HG02759 (cell line): ENCODE measurements around the gene GLUD1.
"Not testable (repeated sequence)": the region's sequence is repeated elsewhere in the genome, so short reads cannot be mapped to it uniquely, and the experiment has no call there.

Experiments used
- ATAC-seq: cut with Tn5 transposase; IDR thresholded peaks from one replicate; pipeline ENCODE4 v1.9.1; 2021; ENCODE audit warnings: mild to moderate bottlenecking, moderate library complexity; ENCODE audit not compliant: unreplicated experiment

GLUD1 gene

DNA sequence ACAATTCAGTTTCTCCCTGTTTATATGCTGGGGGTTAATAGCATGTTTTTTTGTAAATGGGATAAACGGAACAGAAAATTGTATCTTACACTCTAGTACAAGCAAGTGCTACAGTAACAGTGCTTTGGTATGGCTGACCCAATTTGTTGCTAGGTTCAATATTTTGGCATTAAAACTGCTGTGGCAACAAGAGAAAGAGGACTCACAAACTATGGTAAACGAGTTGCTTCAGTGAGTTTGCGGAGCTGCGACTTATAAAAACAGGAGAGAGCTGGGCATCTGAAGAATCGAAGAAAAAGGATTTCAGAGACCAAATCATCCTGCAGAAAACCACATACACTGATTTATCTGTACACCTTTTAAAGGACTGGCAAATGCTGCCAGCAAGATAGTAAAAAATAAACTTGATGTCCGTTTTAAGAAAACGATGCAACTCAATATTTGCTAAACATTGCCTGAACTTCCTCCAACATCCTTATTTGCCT, 2.2 kb downstream of the GLUD1 start:
- ATAC-seq, result no peak

GRCh38 chr10:87090779-87091178, 3.9 kb downstream of the GLUD1 start:
- ATAC-seq, result no peak

DNA sequence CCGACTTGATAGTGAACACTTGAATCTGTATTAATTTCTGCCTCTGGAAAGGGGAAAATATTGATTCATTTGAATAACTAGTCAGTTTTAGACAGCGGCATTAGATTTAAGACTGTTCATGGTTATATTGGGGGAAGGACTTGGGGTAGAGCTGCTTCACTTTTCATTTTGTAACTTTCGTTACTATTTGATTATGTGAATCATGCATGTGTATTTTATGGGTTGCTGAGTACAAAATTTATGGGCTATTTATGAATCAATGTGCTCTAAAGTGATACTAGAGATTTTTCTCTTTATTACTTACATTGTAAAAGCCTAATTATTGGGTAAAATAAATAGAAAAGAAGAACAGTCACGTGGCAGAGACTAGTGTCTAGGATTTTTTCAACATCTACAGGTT, 4.9 kb downstream of the GLUD1 start:
- ATAC-seq, result no peak

DNA sequence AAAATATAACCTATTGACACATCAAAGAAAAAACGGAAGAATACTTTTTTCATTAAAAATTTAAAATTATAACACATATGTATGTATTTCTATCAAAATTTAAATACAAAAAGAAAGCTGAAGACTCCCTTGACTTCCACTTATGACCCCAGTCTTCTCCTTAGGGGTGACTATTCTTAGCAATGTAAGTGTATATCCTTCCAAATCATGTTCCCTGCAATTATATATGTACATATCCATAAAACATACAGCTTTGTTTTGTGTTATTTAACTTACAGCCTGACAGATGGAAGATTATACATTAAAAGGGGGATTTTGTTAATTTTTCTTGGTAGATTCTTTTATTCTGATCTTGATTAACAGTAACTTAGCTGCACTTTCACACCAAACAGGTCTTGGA, 9.1 kb downstream of the GLUD1 start:
- no peak for ATAC-seq

- ATAC-seq, result peak; percentile 66
Observed at GRCh38 chr10:87084291-87084782, 10.3 kb downstream of the GLUD1 start.

DNA sequence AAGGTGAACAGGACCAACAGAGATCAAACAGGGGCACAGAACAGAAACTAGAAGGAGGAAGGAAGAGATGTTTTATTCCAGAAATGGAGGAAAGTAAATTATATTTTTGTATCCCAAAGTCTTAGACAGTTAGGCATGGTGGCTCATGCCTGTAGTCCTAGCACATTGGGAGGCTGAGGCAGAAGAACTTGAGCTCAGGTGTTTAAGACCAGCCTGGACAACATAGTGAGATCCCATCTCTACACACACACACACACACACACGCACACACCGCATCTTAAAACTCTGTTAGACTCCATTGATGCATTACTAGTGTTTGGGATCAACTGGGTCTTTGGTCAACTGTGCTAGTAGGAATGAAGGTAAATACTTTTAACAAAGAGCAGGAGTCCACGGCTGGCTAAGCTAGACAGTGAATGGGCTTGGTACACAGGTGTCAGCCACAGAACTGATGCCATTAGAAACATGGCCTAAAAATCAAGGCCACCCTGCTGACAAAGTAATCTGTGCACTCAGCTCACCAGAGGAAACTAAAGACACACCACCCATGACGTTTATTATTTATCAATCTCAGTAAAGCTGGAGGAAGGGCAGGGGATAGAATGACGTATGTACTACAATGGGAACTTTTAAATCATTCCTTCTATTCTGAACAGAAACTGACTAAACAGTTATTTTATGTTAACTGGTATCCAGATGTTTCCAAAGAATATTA, 10.9 kb downstream of the GLUD1 start:
- peak; percentile 39 for ATAC-seq

DNA sequence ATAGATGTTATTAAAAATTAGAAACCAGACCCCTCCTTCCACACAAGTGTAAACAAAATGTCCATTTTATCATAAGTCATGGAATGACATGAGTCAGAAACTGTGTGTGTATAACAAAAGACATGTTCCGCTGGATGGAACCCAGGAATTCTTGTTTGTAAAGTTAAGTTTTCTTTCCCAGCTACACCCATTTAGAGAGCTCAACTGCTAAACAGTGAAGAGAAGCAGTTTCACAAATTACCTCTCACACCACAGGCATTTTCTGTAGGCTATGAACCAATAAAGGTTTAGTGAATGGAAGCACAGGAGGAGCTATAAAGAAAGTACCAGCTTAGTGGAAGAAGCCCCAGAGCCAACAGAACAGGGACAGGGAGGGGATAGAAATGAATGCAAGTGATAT, 12.4 kb downstream of the GLUD1 start:
- not testable (repeated sequence) for ATAC-seq

DNA sequence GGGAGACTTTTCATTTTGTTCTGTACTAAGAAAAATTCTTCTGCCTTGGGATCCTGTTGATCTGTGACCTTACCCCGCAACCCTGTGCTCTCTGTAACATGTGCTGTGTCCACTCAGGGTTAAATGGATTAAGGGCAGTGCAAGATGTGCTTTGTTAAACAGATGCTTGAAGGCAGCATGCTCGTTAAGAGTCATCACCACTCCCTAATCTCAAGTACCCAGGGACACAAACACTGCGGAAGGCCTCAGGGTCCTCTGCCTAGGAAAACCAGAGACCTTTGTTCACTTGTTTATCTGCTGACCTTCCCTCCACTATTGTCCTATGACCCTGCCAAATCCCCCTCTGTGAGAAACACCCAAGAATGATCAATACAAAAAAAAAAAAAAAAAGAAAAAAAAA, 13.1 kb downstream of the GLUD1 start:
- ATAC-seq, result not testable (repeated sequence)

DNA sequence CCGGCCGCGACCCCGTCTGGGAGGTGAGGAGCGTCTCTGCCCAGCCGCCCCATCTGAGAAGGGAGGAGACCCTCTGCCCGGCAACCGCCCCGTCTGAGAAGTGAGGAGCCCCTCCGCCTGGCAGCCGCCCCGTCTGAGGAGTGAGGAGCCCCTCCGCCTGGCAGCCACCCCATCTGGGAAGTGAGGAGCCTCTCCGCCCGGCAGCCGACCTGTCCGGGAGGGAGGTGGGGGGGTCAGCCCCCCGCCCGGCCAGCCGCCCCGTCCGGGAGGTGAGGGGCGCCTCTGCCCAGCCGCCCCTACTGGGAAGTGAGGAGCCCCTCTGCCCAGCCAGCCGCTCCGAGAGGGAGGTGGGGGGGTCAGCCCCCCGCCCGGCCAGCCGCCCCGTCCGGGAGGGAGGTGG, 14.0 kb downstream of the GLUD1 start:
- not testable (repeated sequence) for ATAC-seq

GRCh38 chr10:87079106-87079836, 15.4 kb downstream of the GLUD1 start:
- no peak for ATAC-seq

GRCh38 chr10:87076421-87076820, 18.2 kb downstream of the GLUD1 start:
- not testable (repeated sequence) for ATAC-seq

DNA sequence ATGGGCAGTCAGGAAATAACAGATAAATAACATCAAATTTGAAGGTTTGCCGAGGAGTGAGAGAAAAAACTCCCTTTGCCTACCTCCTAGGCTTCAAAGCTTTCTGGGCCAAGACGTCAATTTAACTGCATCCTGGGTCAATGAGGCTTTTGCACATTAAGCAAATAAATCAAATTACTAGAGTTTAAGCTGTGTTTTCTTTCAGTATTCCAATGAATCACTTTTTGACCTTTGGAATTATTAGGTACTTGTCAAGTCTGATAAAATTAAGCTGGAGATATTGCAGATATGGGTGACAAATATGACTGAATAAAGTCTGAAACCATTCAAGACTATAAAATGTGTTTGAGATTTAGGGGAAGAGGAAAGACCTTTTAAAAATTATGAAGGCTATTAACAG, 22.2 kb downstream of the GLUD1 start:
- ATAC-seq, result no peak

GRCh38 chr10:87068281-87068680, 26.4 kb downstream of the GLUD1 start:
- ATAC-seq, result no peak

DNA sequence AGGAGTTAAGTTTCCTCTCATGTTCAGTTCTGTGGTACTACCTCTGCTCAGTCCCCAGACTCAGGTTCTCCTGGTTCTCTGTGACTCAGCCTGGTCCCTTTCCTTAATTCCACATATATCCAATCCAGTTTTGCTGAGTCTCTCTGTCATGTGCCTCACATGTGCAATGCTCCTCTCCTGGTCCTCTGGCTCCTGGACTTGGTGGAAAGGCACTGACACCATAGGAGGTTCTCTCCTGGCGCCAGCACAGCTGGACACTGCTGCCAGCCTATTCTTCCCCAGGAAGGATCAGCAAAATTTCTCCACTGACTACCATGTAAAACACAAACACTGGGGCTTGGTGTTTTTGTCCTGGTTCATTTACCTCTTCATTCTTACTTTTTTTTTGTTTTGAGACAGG, 27.8 kb downstream of the GLUD1 start:
- no peak for ATAC-seq

DNA sequence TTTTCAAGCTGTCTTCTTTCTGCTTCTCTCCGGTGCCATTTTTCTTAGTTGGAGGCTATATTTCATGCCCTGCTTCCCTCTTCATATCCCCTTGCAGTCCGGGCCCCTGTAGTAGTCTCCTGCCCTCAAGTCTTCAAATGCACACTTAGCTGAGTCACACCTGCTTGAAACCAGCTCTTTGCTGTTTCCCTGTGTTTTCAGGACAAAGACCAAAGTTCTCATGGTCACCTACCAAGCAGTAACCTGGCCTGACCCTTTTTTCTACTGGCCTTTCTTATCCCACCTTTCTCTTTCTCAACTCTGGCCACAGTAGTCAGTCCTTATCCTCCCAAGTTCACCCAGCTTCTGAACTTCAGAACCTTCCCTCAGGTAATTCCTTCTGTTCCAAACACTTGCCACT, 28.5 kb downstream of the GLUD1 start:
- no peak for ATAC-seq

DNA sequence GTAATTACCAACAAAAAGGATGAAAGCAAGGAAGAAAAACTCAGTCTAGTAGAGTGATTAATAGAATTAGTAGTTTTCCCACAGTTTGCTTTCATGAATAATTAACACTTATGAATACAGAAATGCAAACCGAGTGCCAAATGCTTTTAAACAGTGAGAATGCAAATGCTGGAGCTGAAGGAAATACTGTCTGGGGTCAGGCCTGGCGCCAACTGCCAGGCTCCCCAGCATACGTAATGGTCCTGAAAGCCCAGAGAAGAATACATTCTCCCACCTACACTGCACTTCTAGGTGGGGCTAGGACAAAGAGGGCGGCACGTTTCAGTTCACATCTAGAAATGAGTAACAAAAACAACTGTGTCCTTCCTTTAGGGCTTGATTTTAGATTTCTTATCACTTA, 30.0 kb downstream of the GLUD1 start:
- no peak for ATAC-seq

DNA sequence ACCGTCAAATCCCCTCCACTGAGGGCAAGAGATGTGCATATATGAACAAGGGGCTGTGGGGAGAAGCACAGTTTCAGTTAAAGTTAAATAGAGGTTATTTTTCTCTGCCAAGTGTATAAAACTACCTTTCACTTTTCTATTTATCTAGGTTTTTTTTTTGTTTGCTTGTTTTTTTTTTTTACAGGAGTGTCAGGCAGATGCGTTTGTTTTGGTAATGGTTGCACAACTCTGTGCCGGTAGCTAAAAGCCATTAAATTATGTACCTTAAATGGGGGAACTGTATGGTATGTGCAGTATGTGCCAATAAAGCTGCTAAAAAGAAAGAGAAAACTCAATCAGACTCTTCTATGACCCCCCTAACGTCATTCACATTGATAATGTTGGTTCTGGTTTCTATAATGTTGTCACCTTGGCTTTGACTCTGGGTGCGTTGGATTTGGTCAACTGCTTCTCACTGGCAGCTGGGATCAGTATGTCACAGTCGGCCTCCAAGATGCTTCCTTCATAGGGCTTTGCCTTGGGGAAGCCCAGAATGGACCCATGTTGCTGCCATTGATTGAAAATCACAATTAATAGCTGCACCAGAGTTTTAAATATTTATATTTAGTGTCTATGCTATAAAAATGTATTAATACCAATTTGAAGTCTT, 34.2 kb downstream of the GLUD1 start:
- no peak for ATAC-seq

GRCh38 chr10:87059401-87059800, 35.2 kb downstream of the GLUD1 start:
- ATAC-seq, result no peak

DNA sequence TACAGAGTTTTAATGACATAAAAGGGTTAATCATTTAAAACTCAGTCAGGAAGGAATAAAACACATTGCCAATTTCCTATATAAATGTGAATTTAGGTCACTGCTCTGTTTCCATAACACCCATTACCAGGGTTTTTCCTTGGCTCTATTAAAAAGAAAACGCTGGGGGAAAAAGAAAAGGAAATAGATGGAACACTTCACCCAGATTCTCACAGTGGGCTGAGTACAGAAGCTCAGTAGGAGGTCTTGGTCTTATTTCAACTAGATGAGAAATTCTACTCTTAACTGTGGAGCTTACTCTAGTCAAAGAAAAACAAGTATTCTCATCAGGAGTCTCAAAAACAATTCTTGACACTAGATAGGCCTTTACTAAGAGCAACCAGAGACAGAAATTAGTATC, 36.5 kb downstream of the GLUD1 start:
- ATAC-seq, result no peak

DNA sequence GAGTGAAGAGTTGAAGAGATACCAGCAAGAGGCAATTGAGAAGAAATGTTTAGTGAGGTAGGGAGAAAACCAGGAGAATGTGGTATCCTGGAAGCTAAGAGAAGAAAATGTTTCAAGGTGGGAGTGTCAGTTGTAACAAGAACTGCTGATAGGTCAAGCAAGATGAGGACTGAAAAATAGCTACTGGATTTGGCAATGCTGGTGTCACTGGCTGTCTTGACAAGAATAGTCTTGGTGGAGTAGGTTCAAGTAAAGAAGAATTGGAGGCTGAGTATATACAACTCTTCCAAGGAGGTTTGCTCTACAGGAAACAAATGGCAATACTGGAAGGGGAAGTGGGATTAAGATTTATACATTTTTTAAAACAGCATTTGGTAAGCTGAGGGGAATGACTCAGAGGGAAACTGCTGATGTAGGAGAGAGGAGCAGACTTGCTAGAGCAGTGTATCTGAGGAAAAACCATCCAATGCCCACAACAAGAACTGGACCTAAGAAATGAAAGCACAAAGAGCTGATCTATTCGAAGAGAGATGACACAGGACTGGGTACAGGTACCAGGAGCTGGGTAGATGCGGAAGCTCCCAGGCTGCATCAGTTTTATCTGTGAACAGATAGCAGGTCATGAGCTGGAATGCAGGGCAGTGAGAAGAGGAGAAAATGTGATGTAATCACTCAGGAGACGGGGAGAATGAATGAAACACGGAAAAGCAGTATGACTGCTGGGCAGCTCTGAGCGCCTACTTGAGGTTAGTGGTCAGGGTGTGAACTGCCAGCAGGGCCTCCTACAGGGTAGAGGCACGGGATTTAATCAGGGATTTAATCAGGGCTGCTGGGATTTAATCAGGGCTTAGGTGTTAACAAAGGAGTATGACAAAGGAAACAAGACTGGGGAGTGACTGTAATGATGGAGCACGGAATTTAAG, 40.0 kb downstream of the GLUD1 start:
- no peak for ATAC-seq
